GM19397 (cell line): ENCODE measurements around the gene LRRC43.

ENCODE experiments used
- ATAC-seq: cut with Tn5 transposase; IDR thresholded peaks from one replicate; pipeline ENCODE4 v1.9.1; 2021; ENCODE audit warnings: mild to moderate bottlenecking, moderate library complexity; ENCODE audit not compliant: unreplicated experiment

Gene LRRC43

DNA sequence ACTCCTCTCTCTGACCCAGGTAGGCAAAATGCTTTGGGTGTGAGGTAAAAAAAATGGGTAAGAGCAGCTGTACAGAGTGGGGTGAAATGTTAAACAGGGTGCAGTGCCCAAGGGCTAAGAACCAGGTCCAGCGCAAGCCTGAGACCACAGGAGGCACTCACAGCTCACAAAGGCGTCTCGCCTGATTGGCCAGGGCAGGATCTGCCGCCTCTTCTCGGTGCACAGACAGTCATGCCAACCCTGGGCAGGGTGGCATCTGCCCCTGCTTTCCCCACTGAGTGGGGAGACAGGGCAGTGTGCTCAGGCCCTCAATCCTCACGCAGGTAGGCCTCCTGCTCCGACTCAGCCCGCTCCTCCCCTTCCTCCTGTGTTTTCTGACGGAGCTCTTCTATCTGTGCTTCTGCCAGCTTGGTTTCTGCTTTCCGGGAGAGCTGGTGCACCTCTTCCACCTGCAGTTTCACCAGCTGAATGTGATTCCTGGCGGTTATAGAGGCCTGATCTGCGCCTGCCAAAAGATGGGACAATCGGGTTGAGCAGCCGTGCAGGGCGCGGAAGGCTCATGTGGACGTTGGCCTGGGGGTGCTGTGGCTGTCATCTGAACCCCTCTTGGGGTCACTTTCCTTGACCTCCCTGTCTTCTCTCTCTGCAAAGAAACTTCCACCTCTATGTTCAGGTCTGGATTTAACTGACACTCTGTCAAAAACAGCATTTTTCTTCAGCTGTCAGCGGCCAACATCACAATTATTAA, 25.3 kb downstream of the LRRC43 start:
- ATAC-seq, result no peak

- no peak for ATAC-seq
Observed at GRCh38 chr12:122215771-122216170, 32.8 kb downstream of the LRRC43 start.

DNA sequence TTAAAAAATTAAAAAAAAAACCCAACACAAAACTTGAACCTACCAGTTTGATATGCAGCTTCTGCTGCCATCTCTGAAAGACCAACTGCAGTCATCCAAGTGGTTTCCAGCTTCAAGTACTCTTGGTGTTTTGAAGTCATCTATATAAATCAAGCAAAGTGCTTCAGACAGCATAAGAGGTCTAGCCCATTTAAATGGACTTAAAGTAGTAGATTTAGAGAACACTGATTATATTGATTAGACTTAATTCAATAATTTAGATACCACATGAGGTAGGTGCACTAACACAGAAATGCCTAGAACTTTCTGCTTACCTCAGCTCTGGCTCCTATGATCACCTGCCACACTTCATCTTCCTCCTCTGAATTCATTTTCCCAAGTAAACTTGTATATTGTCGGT, 33.5 kb downstream of the LRRC43 start:
- ATAC-seq, result no peak

DNA sequence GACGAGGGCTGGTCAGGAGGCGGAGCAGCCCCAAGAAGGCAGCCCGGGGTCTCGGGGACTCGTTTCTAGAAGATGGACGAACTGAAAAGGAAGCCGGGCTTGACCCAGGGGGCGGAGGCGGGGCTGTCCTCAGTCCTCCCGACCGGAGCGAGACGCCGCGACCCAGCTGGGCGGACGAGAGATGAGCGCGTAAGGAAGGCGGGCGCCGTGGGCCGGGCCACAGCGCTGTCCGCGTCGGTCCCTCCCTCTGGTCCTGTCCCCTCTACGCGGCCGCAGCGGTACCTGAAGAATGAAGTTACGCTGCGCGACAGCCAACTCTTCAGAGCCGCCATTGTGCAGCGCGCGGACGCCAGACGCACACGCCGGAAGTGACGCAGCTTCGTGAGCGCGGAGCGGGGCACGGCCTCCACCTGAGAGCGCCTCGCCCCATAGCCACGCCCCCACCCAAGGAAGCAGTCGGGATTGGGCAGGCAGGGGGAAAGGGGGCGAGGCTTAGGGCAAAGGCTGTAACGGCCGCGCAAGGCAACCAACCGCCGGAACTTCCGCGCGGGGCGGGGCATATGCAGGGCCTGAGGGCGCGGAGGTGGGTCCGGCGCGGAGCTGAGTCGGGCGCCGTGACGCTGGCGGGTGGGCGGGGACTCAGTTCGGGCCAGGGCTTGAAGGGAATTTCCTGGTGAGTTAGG, 42.9 kb downstream of the LRRC43 start, which contains the start of gene DIABLO:
Gene DIABLO, minus strand, starts transcription at position 370 of the 683 bp plus-strand sequence. Its CDS starts 38 bp downstream, at position 332.
- ATAC-seq, result peak; percentile 94

DNA sequence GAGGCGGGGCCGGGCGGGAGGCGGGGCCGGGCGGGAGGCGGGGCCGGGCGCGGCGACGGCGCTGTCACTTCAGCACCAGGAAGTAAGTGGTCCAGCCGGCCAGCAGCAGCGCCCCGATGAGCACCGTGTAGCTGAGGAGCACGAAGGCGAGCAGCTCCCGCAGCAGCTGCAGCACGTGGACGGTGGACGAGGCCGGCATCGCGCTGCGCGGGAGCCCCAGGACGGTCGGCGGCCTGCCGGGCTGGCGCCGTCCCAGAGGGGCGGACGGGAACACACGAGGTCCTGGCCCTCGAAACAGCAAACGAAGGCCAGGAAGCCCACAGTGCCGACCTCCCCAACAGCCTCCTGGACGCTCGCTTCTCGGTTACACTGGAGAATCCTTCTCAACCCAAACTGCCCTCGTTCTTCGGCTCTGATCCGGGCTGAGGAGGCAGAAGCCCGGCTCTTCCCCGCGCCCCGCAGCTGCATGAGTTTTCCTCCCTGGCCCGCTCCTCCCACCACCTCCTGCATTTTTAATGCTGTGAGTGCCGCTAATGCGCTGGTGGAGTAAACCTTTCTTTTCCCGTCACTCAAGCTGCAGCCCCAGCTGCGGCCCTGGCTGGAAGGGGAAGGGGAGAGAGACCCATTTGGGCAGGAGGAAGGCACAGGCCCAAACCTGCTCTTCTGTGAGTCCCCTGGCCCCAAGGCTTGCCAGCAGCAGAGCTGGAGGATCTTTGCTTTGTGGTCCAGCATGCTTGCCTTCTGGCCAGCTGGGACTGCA, 43.6 kb downstream of the LRRC43 start:
- no peak for ATAC-seq

- no peak for ATAC-seq
Observed at GRCh38 chr12:122227341-122227740, 44.4 kb downstream of the LRRC43 start.

GRCh38 chr12:122228092-122228491, 45.2 kb downstream of the LRRC43 start:
- no peak for ATAC-seq

- ATAC-seq, result no peak
Observed at GRCh38 chr12:122230798-122231197, 47.9 kb downstream of the LRRC43 start.

DNA sequence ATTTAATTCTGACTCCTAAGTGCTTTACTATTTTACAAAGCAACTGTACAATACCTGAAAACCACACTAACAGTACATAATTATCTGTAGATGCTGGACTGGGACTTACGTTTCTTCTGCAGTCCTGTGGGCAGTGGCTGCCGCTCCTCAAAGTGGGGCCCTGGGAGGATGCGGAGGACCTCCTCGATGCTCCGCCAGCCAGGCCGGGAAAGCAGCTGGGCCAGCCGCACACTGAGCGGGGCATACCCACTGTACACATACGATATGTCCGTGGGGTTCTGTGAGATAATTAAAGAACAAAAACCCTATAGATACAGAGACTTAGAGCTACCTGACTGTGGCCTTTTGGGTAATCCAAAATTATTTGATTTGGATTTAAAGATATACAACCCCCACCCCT, 49.8 kb downstream of the LRRC43 start:
- no peak for ATAC-seq

- ATAC-seq, result no peak
Observed at GRCh38 chr12:122235741-122236140, 52.8 kb downstream of the LRRC43 start.

GRCh38 chr12:122238861-122239260, 55.9 kb downstream of the LRRC43 start:
- ATAC-seq, result no peak

- ATAC-seq, result no peak
Observed at GRCh38 chr12:122243965-122244364, 61.0 kb downstream of the LRRC43 start.

DNA sequence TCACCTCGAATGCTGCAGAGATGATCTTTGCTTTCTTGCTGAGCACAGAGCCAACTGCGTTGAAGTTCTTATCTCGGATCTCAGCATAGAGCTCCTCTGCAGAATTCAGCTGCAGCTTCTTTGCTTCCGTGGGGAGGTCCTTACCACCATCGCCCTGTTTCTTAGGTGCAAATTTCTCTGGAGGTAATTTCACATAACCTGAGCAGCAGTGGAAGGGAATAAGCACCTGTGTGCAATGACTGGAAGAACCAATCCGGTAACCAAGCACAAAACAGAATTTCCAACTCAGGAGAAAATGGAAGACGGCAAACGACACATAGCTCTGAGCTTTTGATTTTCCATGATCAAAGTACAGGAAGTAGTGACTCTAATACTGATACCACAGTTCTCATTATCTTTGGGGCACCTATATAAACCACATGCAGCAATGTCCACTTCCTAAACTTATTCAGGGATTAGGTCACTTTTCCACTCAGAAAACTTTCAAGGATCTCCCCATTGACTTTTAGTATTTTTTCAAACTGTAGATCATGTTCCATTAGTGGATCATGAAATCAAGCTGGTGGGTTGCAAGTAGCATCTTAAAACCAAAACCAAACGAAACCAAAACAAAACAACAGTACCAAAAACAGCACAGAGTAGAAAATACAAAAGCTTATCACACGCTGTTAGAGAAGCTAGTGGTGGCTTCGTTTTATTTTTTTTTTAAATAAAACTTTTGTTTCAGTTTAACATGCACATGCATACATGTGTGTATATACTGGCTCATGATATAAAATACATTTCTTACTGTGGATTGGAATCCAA, 61.8 kb downstream of the LRRC43 start:
- ATAC-seq, result no peak

GRCh38 chr12:122245553-122245952, 62.6 kb downstream of the LRRC43 start:
- no peak for ATAC-seq

GRCh38 chr12:122250047-122250446, 67.1 kb downstream of the LRRC43 start:
- ATAC-seq, result no peak

- ATAC-seq, result no peak
Observed at GRCh38 chr12:122250536-122250935, 67.6 kb downstream of the LRRC43 start.
